Lower lobe of right lung (tissue), 2 donors: ENCODE results near the gene ADAM12. TPM values are rescaled to one million over a fixed set of nuclear protein-coding genes. Genes with fewer than 3 reads are reported as not detected.

Experiments
- ATAC-seq, 2 donors: fragments of 200-7000 bp; cut with Tn5 transposase; one replicate each; pipeline ENCODE4 v1.9.1; 2020 to 2022; ENCODE audit warnings: mild to moderate bottlenecking in 2 of 2, moderate library complexity in 2 of 2
- DNase-seq: peaks from one replicate; pipeline ENCODE4 v3.0.0-alpha.2; 2020
- H3K27ac ChIP-seq: fragments of 200-600 bp; one replicate; pipeline ENCODE4 v1.8.0; 2022
- H3K27me3 ChIP-seq: fragments of 200-600 bp; one replicate; pipeline ENCODE4 v1.8.0; 2022; ENCODE audit warnings: low read depth
- H3K36me3 ChIP-seq: fragments of 200-600 bp; one replicate; pipeline ENCODE4 v1.8.0; 2022; ENCODE audit warnings: mild to moderate bottlenecking
- H3K4me1 ChIP-seq: fragments of 200-600 bp; one replicate; pipeline ENCODE4 v1.8.0; 2022
- H3K4me3 ChIP-seq: fragments of 200-600 bp; one replicate; pipeline ENCODE4 v1.8.0; 2022; ENCODE audit warnings: mild to moderate bottlenecking
- H3K9me3 ChIP-seq: fragments of 200-600 bp; one replicate; pipeline ENCODE4 v1.8.0; 2022
- intact Hi-C: fragments of 100-400 bp; cut with DNase I; formaldehyde crosslinking; loops from one replicate; pipeline ENCODE4 v1.11.0; 2022
- total RNA-seq: library from RNA; stranded (reverse); fragmentation: NEBNext Ultra II Directional; extraction: Animal tissue kit (Norgen Biotek cat#: 25700); gene quantifications from one replicate; pipeline ENCODE4 v1.2.1, GENCODE V29; 2021
- TF ChIP-seq, protein P1 (sequence below): fragments of 200-600 bp; IDR thresholded peaks from one replicate; pipeline ENCODE4 v1.8.0; 2022; ENCODE audit warnings: antibody characterized with exemption, mild to moderate bottlenecking
- donor health status: DM: no; HTN: yes; CAD: no; lungs with severe emphysema.

Gene ADAM12
- total RNA-seq, 1 donor from 2014 or later: 0.92 TPM

DNA sequence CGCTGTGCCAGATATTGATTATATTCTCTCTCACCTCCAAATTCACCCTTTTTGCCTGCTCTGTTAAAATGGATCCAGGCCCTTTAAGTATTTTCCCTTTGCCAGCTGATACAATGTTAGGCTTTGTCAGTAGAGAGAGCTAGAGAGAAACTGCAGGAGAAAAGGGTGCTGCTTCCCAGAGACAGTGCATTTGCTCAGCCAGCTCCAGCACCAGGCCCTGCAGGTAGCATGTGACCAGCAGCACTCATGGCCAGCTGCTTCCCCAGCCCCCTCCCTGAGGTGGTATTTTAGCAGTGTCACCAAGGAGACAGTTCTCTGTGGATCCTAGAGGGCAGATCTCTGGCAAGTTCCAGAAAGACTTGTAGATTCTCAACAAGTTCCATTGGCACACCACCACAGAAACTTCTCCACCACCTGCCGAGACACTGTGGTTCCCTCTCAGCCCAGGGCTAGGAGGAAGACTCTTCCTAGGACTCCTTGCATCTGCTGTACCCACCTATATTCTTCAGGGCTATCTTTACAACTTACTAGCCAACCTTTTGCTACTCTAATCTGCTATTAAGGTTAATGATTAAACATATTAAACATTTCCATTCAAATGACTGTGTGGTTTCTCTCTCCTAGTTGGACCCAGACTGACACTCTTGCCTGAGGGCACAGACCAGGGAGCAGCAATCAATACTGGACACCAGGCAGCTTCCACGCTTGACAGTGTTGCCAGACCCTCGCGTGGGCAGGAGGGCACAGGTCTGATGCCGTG is 35.6 kb upstream of the ADAM12 start:
- H3K27me3 ChIP-seq: no peaks in the 10 kb centered on the region

DNA sequence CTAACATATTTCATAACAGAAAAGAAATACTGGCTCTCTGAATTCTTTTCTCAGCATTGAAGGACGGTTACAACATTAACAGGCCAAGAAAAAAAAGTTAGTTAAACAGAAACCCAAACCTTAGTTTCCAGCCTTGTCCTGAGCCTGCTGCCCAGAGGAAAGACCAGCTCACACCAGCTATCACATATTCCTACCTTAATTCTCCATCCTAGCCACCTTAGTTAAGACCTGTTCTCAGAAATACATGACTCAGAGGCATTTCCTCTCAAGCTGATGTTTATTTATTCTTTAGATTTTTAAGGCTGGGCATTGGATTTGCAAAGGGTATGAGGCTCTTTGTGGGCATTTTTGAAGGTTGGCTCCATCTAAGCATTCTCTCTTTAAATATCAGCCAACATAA is 34.3 kb upstream of the ADAM12 start:
- no peak overlapping the region for H3K27ac ChIP-seq
- intact Hi-C loops: no loop called here
- DNase-seq (no peak), ATAC-seq (no peak)
- H3K36me3 ChIP-seq: no peaks in the 10 kb centered on the region
- no peaks in the 10 kb centered on the region for H3K27me3 ChIP-seq
- no peaks in the 10 kb centered on the region for H3K4me1 ChIP-seq
- no peak overlapping the region for H3K4me3 ChIP-seq
- TF ChIP-seq, protein P1, sequence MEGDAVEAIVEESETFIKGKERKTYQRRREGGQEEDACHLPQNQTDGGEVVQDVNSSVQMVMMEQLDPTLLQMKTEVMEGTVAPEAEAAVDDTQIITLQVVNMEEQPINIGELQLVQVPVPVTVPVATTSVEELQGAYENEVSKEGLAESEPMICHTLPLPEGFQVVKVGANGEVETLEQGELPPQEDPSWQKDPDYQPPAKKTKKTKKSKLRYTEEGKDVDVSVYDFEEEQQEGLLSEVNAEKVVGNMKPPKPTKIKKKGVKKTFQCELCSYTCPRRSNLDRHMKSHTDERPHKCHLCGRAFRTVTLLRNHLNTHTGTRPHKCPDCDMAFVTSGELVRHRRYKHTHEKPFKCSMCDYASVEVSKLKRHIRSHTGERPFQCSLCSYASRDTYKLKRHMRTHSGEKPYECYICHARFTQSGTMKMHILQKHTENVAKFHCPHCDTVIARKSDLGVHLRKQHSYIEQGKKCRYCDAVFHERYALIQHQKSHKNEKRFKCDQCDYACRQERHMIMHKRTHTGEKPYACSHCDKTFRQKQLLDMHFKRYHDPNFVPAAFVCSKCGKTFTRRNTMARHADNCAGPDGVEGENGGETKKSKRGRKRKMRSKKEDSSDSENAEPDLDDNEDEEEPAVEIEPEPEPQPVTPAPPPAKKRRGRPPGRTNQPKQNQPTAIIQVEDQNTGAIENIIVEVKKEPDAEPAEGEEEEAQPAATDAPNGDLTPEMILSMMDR: no peak
- peaks cover 11% of the 10 kb centered on the region for H3K9me3 ChIP-seq

More for the DNA sequence above, 35.6 kb upstream of the ADAM12 start:
- TF ChIP-seq, protein P1: no peak
- H3K27ac ChIP-seq: no peak overlapping the region
- H3K4me1 ChIP-seq: no peaks in the 10 kb centered on the region
- intact Hi-C loops: no loop called here
- ATAC-seq (no peak), DNase-seq (no peak)
- H3K4me3 ChIP-seq: no peak overlapping the region
- no peaks in the 10 kb centered on the region for H3K36me3 ChIP-seq
- peaks cover 11% of the 10 kb centered on the region for H3K9me3 ChIP-seq

DNA sequence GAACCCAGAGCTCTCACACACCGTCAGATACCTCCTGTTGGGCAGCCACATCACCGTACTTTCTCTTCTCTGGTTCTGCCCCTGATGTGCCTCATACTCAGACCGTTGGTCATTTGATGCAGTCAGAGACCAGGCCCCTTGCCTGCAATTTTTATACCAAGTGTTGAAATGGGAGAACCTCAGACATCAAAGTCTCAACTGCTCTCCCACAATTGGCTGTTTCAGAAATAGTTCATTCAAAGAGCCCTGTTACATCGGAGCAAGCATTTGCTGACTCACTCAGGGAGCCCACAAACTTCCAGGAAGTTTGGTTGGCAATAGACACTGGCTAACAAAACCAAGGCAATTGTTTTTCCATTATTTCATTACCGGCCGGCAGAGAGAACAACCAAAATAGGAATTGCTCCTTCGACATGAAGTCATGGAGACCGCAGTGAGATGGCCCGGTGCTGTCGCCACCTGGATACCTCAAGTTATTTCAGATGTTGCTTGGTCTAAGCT is 33.5 kb upstream of the ADAM12 start:
- ATAC-seq: no peak
- no peak for DNase-seq
- H3K4me3 ChIP-seq: no peak overlapping the region
- H3K27me3 ChIP-seq: no peaks in the 10 kb centered on the region
- TF ChIP-seq, protein P1: no peak
- no peaks in the 10 kb centered on the region for H3K4me1 ChIP-seq
- H3K9me3 ChIP-seq: peaks cover 11% of the 10 kb centered on the region
- H3K36me3 ChIP-seq: no peaks in the 10 kb centered on the region
- H3K27ac ChIP-seq: no peak overlapping the region
- intact Hi-C loops: no loop called here

DNA sequence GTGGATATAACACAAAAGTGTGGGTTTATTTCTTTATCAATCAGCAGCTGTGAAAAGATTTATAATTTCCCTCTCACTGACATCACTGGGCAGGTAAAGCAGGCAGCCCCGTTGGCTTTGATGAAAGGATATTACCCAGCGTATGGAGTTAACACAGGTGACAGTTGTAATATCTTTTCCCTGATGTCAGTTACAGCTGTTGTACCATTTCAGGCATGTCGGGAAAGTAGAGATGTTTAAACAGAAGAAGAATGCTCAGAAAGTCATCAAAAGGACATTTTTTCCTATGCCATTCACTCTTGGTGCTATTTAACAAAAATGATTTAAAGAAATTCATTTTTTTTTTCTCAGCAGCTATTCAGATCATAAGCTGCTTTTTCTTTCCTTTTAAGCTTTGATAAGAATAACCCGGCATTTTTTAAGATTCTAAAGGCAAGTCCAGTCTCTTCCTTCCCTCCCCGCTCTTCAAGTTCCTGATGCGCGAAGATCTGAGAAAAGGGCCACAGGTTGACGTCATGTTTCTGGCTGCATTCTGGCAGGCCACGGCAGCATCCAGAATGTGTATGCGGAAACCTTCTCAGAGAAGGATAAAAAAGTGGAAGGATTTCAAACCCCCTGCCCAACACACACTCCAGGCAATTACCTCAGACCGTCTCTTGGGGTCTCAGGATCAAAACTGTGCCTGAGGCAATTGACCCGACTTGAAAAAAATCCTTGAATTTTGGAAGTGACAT is 32.5 kb upstream of the ADAM12 start:
- no peaks in the 10 kb centered on the region for H3K27me3 ChIP-seq
- TF ChIP-seq, protein P1: no peak
- H3K4me3 ChIP-seq: no peak overlapping the region
- ATAC-seq (no peak), DNase-seq (no peak)
- H3K27ac ChIP-seq: no peak overlapping the region
- H3K36me3 ChIP-seq: no peaks in the 10 kb centered on the region
- intact Hi-C loops: no loop called here
- H3K9me3 ChIP-seq: peaks cover 11% of the 10 kb centered on the region
- no peaks in the 10 kb centered on the region for H3K4me1 ChIP-seq

DNA sequence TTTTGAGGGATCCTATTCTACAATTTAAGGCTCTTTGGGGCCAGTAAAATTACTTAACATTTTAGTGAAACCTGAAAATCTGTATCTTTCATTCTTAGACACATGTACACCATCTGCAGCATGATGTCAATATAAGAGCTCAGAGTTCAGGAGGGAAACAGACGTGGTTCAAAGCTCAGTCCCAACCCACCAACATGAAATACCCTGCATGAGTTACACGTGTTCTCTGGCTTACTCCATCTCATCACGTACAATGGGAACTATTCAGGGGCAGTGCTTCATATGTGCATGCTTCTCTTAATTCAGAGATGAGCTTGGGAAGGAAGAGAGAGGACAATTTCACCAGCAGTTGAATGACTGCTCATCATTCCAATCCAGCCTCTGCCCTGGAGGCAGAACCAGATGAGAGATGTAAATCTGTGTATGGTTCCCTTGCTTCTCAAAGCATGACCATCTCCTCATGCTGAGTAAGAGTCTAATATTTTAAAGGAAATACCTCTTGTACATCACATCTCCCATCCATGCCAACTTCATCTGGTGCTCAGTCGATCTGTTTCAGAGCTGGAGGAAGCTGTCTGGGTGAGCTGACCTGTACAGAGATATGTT is 29.0 kb upstream of the ADAM12 start:
- Histone ChIP-seq H3K9me3 (no peaks in the 10 kb centered on the region), H3K27ac (no peak overlapping the region), H3K4me3 (no peak overlapping the region), H3K27me3 (no peaks in the 10 kb centered on the region), H3K4me1 (no peaks in the 10 kb centered on the region), H3K36me3 (no peaks in the 10 kb centered on the region)
- no peak for ATAC-seq
- no peak for DNase-seq
- intact Hi-C loops: no loop called here
- TF ChIP-seq, protein P1: no peak
